HG03066 (cell line): ENCODE data around the gene ALDH1A1.

ENCODE experiments used
- ATAC-seq: cut with Tn5 transposase; IDR thresholded peaks from one replicate; pipeline ENCODE4 v1.9.1; 2021; ENCODE audit warnings: low read depth; ENCODE audit not compliant: unreplicated experiment

Gene ALDH1A1

GRCh38 chr9:72921888-72922654 is 30.8 kb downstream of the ALDH1A1 start:
- no peak for ATAC-seq

DNA sequence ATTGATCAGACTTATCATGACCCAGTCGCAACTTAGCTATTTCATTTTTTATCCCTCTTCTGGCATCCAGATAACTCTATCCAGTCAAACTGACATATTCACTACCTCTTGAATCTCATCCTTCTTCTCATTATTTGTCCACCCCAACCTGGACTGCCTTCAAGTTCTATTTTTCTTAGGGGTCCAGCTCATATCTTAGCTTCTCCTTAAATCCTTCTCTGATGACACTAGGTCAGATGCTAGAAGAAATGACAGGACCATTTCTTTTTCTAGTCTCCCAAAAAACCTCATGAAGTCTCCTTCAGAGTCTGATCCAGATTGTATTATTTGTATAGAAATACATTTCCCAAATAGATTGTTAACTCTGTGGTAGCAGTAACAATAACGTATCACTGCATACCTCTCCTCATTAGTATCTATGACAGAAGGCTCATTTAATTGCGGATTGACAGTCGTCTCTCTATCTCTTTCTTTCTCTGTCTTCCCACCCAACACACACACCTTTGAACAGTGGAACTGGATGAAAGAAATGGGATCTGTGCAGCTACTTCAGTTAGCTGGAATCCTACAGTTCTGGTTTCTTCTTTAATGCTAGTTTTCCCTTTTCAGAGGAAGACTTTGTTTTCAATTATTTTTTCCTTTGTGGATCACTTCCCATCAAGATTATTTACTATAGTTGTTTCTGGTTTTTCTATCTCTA is 33.5 kb downstream of the ALDH1A1 start:
- no peak for ATAC-seq

- ATAC-seq: no peak
Measured at GRCh38 chr9:72917892-72918509, 34.9 kb downstream of the ALDH1A1 start.

DNA sequence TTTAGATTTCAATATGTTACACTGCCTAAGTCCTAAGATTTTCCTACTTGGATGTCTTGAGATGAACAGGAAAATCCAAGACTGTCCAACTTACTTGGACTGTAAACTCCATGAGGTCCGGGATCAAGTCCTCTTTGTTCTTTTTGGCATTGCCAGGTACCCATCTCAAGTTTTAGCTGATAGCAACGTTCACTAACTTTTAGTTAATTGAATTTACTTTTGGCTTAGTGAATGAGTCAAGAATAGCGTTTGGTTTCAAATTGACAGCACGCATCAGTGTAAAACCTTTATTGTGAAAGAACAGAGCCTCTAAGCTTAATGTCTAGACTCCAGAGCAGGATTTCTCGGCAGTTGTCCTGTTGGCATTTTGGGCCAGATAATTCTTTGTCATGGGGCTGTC is 37.2 kb downstream of the ALDH1A1 start:
- ATAC-seq: no peak

DNA sequence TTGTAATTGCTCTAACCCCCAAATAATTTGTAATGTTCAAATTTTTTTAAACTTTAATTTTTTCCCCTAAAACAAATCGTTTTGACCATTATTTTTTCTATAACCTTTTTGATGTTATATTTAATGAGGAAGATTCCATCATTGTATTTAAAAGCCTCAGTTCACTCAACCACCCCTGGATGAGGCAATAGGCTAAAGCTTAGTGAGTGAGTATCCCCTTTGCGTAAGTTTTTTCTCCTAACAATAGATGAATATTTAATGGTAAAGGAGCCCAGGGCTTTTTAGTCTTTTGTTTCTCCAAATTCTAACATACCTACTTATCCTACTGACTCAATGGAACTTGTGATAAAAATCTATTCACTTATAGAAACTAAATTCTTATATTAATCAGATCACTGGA is 38.1 kb downstream of the ALDH1A1 start:
- no peak for ATAC-seq

- ATAC-seq: no peak
Measured at GRCh38 chr9:72913382-72914009, 39.4 kb downstream of the ALDH1A1 start.

DNA sequence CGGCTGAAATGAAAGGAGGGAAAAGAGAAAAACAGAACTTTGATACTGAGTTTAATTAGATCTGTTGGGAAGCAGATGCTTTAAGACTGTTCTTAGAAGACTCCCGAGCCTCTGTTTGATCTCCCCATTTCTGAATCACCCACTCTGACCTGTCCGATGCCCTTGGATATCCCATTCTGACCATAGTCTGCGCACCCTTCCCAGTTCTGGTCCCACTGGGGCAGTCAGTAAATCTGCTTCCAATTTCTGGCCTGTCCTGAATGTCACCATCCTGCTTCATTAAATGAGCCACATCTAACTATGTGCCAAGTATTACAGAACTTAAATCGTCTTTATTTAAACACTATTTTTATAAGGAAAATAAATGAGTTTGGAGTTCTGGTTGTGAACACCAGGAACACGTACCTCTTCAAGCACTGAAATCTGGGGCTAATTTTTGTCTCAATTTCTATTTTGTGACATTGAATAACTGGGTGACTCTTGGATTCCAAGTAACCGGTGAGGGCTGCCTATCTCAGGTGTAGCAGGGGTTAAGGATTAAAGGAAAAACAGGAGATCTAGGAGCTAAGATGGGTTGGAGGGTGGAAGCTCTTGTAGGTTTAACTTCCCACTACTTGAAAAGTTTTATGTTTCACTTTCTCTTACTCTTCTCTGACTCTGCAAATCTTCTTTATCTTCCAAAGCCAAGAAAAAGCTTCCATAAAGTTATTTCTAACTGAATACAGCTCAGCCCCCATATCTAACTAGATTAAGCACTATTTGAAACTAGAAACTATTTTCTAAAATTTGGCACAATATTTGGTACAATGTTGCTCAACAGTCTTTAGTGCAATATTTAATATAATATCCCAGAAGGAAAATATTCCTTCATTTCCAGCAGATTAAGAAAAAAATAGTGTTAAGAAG is 40.1 kb downstream of the ALDH1A1 start:
- no peak for ATAC-seq

GRCh38 chr9:72911816-72912215 is 41.0 kb downstream of the ALDH1A1 start:
- ATAC-seq: no peak

- no peak for ATAC-seq
Measured at GRCh38 chr9:72911247-72911775, 41.5 kb downstream of the ALDH1A1 start.

DNA sequence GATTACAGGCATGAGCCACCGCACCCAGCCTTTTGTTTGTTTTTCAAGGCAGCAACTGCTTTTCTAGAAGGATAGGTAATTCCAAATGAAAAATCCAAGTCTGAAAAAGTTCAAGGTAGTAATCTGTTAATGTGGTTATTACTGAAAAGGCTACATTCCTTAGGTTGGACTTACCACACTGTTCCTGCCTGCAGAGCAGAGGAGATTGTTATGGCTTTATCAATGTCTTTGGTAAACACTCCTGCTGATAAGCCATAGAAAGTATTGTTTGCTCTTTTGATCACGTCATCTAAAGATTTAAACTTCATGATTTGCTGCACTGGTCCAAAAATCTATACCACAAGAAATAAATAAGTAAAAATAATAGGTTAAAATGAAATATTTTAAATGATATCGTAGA is 43.4 kb downstream of the ALDH1A1 start:
- no peak for ATAC-seq

DNA sequence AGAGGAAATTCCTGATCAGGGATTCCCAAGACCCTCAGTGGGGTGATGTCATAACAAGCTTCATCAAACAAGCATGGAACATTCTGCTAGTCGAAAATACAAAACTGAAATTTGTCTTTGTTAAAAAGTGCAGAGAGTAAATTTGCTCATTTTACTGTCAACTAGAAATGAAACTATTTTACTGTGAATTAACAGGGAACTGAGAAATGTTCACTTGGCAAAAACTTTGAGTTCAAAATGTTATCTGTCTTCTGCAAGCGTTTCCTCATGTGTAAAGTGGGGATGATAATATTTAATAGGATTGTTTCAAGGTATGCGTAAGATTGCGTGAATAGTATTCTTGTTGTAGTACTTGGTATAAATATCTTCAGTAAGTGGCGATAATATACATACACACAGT is 45.4 kb downstream of the ALDH1A1 start:
- ATAC-seq: no peak

- ATAC-seq: no peak
Measured at GRCh38 chr9:72906810-72907209, 46.0 kb downstream of the ALDH1A1 start.

GRCh38 chr9:72905514-72906480 is 47.1 kb downstream of the ALDH1A1 start:
- ATAC-seq: no peak

DNA sequence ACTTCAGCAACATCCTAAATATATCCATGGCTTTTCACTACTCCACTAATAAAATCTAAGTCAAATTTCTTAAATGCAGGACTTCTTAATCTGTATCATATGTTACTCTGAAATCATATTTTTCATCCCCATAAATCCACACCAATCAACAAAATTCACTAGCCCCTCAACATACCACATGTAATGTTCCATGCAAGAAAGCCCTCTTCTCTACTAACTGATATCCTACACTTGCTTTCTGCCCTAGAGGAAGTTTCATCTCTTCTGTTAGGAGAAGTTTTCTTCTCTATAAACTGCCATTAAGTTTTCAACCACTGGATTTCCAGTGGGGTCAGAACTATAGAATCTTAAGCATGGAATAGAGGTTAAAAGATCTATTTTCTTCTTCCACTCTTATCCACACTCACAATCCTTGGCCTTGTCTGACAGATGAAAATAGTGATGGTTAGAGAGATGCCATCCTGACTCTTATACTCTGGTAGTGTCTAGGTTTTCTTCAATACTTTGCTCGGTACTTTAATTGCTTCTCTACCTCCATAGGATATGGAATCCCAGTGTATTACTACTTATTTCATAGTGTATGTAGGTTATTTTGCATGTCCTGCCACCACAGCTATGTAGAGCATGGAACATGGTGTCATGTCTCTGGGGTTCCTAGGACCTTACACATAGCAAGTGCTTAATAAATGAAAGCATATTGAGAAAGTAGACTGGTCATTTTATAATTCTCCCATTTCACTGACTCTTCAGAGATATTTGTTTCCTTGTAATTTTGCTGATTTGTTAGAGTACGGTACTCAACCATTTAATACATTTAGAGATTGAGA is 48.4 kb downstream of the ALDH1A1 start:
- no peak for ATAC-seq

DNA sequence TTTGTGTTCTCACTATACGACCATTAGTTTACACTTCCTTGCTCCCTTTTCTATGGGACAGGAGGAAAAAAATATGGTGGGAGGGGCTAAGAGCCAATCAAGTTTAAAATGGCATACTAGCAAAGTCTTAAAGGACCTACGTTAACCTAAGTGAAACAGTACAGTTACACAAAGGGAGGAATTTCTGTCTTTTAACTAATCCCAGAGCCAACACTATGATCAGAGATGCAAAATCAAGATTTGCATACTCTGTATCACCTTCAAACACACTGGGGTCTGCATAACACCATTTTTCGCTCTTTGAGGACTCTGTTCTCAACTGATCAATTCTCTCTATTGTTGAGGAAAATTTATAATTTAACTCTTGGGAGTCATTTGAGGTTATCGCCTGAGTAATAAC is 49.8 kb downstream of the ALDH1A1 start:
- ATAC-seq: no peak

DNA sequence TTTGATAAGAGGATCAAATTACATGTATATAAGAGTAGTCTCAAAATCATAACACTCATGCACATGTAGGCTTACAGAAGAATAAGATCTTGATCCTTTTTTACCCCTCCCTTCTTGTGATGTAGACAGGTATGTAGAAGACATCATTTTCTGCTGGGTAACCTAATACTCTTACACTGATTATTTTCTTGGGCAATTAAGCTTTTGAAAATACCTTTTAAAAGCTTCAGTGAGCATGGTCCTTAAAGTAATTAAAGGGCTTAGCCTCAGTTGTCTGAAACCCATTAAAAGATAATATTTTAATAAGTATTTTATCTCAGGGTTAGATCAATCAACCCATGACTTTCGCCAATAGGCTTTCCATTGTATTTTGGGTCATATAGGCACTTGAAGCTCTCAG is 50.6 kb downstream of the ALDH1A1 start:
- ATAC-seq: no peak

DNA sequence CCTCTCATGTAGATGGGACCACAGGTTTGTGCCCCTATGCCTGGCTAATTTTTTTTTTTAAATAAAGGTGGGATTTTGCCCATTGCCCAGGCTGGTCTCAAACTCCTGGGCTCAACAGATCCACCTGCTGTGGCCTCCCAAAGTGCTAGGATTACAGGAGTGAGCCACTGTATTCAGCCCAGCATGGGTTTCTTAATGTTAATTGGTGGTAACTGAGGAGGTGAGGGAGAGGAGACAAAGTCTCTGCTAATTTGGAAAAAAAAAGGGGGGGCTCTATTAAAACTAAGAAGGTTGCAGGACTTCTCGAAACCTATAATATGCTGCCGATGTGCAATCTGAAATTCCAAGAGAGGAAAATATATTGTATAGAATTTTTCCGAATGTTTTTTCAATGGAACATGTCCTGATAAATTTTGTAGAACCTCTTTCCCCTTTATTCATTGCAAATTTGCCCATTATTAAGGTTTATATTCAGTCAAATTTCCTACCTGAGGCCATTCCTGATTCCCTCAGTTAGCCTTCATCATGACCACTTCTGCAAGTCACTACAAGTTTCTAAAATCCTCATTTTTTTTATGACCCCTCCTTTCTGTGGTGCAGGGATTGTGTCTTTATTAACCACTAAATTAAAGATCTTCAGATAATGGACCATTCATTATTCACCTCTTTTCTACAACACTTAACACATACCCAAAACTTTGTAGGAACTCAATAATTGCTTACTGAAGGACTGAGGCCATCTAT is 52.9 kb downstream of the ALDH1A1 start:
- no peak for ATAC-seq
